GM18951 (cell line): ENCODE results near the gene DAB2IP.

Source experiments
- POLR2A ChIP-seq: IDR thresholded peaks from 4 replicates; pipeline ENCODE4 v1.6.1; 2011; ENCODE audit warnings: mild to moderate bottlenecking; ENCODE audit not compliant: insufficient read length, insufficient read depth; ENCODE audit errors: extremely low read depth
- in situ Hi-C: fragments of 300-500 bp; cut with MboI; formaldehyde crosslinking; loops from one replicate; pipeline ENCODE4 v1.12.0; 2022; ENCODE audit warnings: low sequenced_read_pairs, mixed read lengths, inconsistent platforms; ENCODE audit not compliant: unreplicated experiment

DAB2IP gene

GRCh38 chr9:121745396-121745695 lies 93.9 kb downstream of the DAB2IP start:
- TF ChIP-seq POLR2A: no peak

GRCh38 chr9:121746411-121746810 lies 95.0 kb downstream of the DAB2IP start:
- no peak for TF ChIP-seq POLR2A
- in situ Hi-C loops: no loop called here

More at GRCh38 chr9:121745396-121745695, 93.9 kb downstream of the DAB2IP start:
- in situ Hi-C loops: no loop called here

GRCh38 chr9:121746866-121747265 lies 95.4 kb downstream of the DAB2IP start:
- in situ Hi-C loops: no loop called here
- no peak for TF ChIP-seq POLR2A

- in situ Hi-C loops: no loop called here
- no peak for TF ChIP-seq POLR2A
These were observed 96.6 kb downstream of the DAB2IP start for GRCh38 chr9:121748074-121748473.

GRCh38 chr9:121748727-121749423 lies 97.4 kb downstream of the DAB2IP start:
- no peak for TF ChIP-seq POLR2A
- in situ Hi-C loops: no loop called here

GRCh38 chr9:121749614-121750013 lies 98.2 kb downstream of the DAB2IP start:
- TF ChIP-seq POLR2A: no peak
- in situ Hi-C loops: no loop called here

GRCh38 chr9:121750259-121750714 lies 98.9 kb downstream of the DAB2IP start:
- in situ Hi-C loops: no loop called here
- no peak for TF ChIP-seq POLR2A

- TF ChIP-seq POLR2A: no peak
- in situ Hi-C loops: no loop called here
These were observed 99.5 kb downstream of the DAB2IP start for GRCh38 chr9:121750715-121751623.

- TF ChIP-seq POLR2A: no peak
- in situ Hi-C loops: no loop called here
These were observed 100.4 kb downstream of the DAB2IP start for GRCh38 chr9:121751686-121752445.

- in situ Hi-C loops: no loop called here
- TF ChIP-seq POLR2A: no peak
These were observed 101.5 kb downstream of the DAB2IP start for GRCh38 chr9:121752929-121753328.

GRCh38 chr9:121753802-121754654 lies 102.6 kb downstream of the DAB2IP start:
- TF ChIP-seq POLR2A: no peak
- in situ Hi-C loops: no loop called here

GRCh38 chr9:121754655-121755436 lies 103.4 kb downstream of the DAB2IP start:
- in situ Hi-C loops: no loop called here
- TF ChIP-seq POLR2A: no peak
